Smooth muscle cell of trachea (primary cell): Measurements from ENCODE around the gene TARM1. TPM values are rescaled to one million over a fixed set of nuclear protein-coding genes. Genes with fewer than 3 reads are reported as not detected.

Source experiments
- total RNA-seq: library from RNA; depleted of rRNA; stranded (reverse); fragments of >200 nt; gene quantifications from 2 replicates; pipeline ENCODE4 v1.2.1, GENCODE V29; 2014

TARM1 gene
- not detected in 2 replicates for total RNA-seq

DNA sequence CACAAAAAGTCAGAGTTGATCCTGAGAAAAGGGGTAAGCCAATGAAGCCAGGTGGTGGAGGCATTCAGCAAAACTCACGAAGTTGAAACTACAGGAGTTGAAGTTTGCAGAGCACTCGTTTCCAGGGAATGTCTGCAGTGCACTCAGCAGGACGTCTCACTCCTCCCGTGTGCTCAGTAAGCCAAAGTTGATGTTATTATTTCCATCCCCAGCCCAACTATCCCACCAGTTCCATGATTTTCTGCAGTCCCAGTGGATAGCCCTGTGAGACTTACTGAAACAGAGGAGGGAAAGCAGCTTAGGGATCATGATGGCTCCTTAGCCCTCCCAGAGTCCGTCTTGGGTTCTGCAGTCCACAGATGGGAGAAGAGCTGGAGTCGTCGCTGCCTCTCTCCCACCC, at the start of gene TARM1:
TARM1 (minus strand) TSS at position 334 of the 400 bp plus-strand sequence; CDS start at position 309, 25 bp downstream.

DNA sequence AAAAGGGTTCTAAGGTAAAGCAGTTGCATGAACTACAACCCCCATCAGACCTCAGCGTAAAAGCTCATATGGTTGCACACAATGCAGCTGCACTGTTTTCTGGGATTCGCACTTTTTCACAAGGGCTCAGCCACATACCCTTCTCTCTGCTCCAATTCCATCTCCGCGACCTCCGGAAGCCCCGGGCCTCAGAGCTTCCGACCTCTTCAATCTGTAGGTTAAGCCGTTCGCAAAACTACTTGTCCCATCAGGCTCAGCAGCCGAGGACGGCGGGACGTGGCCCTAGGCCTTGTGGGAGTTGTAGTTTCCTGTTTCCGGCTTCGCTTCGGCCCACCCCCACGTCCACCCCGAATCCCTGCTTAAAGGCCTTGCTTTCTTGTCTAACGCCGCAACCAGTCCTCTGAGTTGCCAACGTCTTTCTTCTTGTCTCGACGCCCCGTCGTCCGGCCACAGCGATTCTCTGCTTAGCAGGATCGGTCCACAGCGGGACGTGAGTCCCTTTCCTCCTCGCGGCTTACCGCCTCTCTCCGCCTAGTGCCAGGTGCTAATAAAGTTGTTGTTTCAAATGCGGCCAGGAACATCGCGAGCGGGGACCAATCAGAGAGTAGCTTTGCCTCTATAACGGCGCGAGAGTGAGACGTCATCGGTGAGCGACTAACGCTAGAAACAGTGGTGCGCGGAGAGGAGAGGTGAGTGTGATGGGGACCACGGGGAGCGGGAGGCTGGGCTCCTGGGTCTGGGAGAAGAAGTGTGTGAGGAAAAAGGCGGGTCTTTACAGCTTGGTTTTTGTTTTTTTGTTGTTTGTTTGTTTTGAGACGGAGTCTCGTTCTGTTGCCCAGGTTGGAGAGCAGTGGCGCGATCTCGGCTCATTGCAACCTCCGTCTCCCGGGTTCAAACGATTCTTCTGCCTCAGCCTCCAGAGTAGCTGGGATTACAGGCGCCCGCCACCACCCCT, 34.2 kb upstream of the TARM1 start, which contains the start of the genes PRPF31 and TFPT:
PRPF31 (plus strand) TSS at position 646 of the 955 bp plus-strand sequence. CDS start 2,525 bp downstream, outside the sequence.
TFPT (minus strand) TSS at position 549 of the 955 bp plus-strand sequence; CDS start at position 161, 388 bp downstream.

DNA sequence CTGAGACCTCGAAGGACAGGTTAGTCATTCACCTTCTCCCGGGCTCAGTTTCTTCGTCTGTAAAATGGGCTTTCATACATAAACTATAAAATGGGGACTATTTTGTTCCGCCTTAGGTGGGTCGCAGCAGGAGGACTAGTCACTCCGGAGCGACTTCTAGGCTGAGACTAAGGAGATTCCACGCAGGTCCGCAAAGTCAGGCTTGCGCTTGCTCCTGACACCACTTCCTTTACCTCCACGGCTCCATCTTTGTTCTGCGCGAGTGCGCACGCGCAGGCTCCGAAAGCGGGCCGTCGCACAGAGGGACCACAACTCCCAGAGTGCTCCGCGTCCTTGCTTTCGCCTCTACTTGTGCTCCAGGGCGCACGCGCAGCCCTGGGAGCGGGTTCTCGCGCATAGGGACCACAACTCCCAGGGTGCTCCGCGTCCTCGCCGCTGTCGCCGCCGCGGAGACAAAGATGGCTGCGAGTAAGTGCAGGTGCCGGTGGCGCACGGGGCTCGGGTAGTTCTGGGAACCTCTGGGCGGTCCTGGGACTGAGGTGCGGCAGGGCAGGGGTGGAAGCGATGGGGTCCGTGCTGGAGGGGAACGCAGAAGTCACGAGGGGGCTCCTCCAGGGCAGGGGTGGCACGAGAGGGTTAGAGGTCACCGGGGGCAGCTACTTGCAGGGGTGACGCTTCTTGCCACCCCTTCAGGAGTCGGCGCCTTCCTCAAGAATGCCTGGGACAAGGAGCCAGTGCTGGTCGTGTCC, 21.4 kb upstream of the TARM1 start, which contains the start of gene NDUFA3:
NDUFA3 (plus strand) TSS at position 435 of the 749 bp plus-strand sequence; CDS start at position 459, 24 bp downstream.

DNA sequence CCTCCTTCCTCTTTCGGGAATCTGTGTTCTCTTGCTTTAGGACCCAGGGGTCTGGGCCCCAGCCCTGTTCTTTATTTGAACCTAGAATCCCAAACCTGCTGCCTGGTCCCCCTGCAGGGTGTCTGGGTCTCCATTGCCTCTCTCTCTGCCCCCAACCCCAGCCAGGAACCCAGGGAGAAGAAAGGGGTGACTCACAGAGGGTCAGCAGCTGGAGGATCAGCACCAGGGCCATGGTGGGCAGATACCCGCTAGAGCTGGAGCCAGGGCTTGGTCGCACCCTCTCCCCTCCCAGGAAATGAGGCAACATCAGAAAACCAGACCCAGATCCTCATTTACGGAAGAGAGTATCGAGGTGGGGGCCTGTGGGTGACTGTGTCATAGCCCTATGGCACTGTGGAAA, 19.4 kb upstream of the TARM1 start, which contains the start of gene OSCAR:
OSCAR (minus strand) TSS at position 243 of the 400 bp plus-strand sequence; CDS start at position 232, 11 bp downstream.

GRCh38 chr19:54063350-54064116, 17.6 kb downstream of the TARM1 start, which contains the start of gene VSTM1:
Gene VSTM1 (minus strand): TSS chr19:54063897. CDS start chr19:54063777, 120 bp downstream.

Other genes with a start within 250 kb of the TARM1 start
- gene MYADM, start 213.5 kb downstream of the TARM1 start, total RNA-seq: 9.3 and 11.9 TPM in 2 replicates
- not detected in 2 replicates for gene PRKCG, start 199.2 kb downstream of the TARM1 start, total RNA-seq
- 0.44 and 2.6 TPM in 2 replicates for gene CACNG7, start 172.1 kb downstream of the TARM1 start, total RNA-seq
- gene CACNG8, start 118.4 kb downstream of the TARM1 start, total RNA-seq: 0.50 and 0.58 TPM in 2 replicates
- 0.33 TPM in 1 of 2 replicates, not detected in the other for gene CACNG6, start 89.7 kb downstream of the TARM1 start, total RNA-seq
- gene VSTM1, start 17.5 kb downstream of the TARM1 start, total RNA-seq: not detected in 2 replicates
- gene OSCAR, start 19.4 kb upstream of the TARM1 start, total RNA-seq: 0.15 and 0.33 TPM in 2 replicates
- 5.8 and 25.1 TPM in 2 replicates for gene NDUFA3, start 21.5 kb upstream of the TARM1 start, total RNA-seq
- 11.7 and 16.4 TPM in 2 replicates for gene TFPT, start 34.3 kb upstream of the TARM1 start, total RNA-seq
- 56.9 and 79.4 TPM in 2 replicates for gene PRPF31, start 34.4 kb upstream of the TARM1 start, total RNA-seq
- gene CNOT3, start 56.4 kb upstream of the TARM1 start, total RNA-seq: 10.1 and 25.9 TPM in 2 replicates
- 4.3 and 5.4 TPM in 2 replicates for gene LENG1, start 78.4 kb upstream of the TARM1 start, total RNA-seq
- 0.58 and 0.83 TPM in 2 replicates for gene TMC4, start 91.8 kb upstream of the TARM1 start, total RNA-seq
- gene MBOAT7, start 108.2 kb upstream of the TARM1 start, total RNA-seq: 36.8 and 94.6 TPM in 2 replicates
- gene TSEN34, start 109.9 kb upstream of the TARM1 start, total RNA-seq: 86.1 and 105 TPM in 2 replicates
- 1,744 and 1,790 TPM in 2 replicates for gene RPS9, start 119.5 kb upstream of the TARM1 start, total RNA-seq
- gene LILRB3, start 141.6 kb upstream of the TARM1 start, total RNA-seq: not detected in 2 replicates
- not detected in 2 replicates for gene LILRA6, start 161.4 kb upstream of the TARM1 start, total RNA-seq
- under 0.01 TPM in 1 of 2 replicates, not detected in the other for gene LILRB5, start 175.9 kb upstream of the TARM1 start, total RNA-seq
- gene LILRB2, start 199.7 kb upstream of the TARM1 start, total RNA-seq: not detected in 2 replicates
- not detected in 2 replicates for gene LILRA5, start 231.8 kb upstream of the TARM1 start, total RNA-seq